HG03066 (cell line): ENCODE data around the gene LRRC34.

Experiments used
- ATAC-seq: cut with Tn5 transposase; IDR thresholded peaks from one replicate; pipeline ENCODE4 v1.9.1; 2021; ENCODE audit warnings: low read depth; ENCODE audit not compliant: unreplicated experiment

Gene LRRC34, protein sequence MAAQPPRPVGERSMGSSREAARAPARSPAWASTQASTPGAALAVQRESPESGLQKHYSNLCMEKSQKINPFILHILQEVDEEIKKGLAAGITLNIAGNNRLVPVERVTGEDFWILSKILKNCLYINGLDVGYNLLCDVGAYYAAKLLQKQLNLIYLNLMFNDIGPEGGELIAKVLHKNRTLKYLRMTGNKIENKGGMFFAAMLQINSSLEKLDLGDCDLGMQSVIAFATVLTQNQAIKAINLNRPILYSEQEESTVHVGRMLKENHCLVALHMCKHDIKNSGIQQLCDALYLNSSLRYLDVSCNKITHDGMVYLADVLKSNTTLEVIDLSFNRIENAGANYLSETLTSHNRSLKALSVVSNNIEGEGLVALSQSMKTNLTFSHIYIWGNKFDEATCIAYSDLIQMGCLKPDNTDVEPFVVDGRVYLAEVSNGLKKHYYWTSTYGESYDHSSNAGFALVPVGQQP

DNA sequence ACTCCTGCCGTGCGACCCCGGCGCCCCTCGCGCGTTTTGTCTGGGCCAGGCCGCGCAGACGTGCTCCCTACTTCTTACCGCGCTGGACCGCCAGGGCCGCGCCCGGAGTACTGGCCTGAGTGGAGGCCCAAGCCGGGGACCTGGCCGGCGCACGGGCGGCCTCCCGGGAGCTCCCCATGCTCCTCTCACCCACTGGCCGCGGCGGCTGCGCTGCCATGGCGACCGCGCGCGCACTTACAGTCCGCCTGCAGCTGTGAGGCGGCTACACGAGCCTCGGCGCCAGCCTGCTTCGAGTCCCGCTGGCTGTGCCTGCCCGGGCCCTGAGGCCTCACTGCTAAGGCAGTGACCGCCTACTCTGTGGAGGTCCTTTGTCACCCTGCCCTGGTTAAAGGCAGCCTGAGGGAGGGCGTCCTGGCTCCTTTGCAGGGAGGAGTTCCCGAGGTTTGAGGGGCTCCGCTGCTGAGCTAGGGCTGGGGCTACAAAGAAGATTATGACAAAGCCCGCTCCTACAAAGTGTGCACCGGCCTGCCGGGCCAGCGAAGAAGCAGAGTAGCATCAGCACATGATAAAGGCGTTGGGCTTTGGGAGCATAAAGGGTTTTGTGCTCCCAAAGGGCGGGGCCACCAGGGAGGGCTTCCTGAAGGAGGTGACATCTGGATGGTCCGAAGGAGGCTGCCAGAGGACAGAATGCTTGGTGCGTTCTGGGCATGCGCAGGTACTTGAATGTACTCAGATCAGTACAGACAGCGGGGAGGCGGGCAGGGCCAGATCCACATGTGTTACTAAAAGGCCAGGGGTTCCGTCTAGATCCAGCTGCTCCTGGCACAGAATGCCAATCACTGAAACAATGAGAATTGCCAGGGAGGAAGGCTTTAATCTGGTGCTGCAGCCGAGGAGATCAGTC, at the start of gene LRRC34, which contains the start of gene LRRIQ4:
Gene LRRC34 (minus strand): TSS at position 573 of the 904 bp plus-strand sequence. CDS start 356 bp downstream, at position 217.
Gene LRRIQ4 (plus strand): TSS at position 539 of the 904 bp plus-strand sequence. CDS start 9,052 bp downstream, outside the sequence.
- peak; percentile 61 for ATAC-seq

DNA sequence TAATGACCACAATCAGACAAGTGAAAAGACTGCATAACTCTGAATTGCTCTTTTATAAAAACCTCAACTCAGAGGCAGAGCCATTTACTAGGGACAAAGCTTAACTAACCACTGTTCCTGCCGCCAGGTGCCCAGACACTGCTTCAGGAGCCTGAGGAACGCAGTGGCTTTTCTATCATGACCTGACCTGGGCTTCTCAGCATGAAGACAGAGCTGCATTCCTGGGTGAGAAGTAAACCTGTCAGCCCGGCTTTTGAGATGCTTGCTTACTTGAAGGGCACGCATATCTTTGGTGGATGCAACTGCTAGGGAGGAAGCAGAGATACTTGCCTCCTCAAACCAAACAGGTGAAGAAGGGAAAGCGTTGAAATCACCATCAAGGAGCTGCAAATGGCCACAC, 49.2 kb upstream of the LRRC34 start:
- no peak for ATAC-seq

DNA sequence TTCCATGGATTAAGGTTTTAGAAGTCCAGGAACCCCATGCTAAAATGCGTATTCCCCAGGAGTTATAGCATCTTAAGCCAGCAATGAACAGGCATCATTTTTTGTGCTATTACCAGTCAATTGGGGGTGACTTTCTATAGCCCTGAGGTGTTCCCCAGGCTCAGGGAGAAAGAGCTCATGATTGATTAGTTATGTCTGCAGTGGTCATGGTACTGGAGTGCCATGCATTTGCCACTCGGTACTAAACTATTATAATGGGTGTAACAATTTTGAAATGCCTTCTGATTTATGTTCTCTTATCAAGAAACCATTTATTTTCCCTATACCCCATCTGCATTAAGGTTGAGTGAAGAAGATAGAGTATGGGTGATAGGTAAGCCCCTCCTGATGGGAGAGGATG, 45.1 kb upstream of the LRRC34 start:
- no peak for ATAC-seq

DNA sequence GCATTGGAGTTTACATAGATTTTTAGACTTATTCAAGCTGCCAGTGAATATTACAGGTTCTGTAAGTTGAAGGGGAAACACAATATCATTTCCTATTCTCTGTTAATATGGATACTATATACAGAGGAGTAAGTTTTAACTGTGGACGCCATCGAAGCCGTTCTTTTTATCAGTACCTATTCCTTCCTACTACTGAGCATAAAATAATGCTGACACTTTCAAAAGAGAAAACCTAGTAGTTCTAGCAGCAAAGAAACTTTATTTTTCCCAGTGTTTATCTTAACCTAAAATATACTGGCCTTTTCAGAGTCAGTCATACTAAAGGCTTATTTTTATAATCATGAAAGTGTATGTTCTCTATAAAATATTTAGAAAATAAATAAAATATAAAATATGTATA, 42.8 kb upstream of the LRRC34 start:
- no peak for ATAC-seq

DNA sequence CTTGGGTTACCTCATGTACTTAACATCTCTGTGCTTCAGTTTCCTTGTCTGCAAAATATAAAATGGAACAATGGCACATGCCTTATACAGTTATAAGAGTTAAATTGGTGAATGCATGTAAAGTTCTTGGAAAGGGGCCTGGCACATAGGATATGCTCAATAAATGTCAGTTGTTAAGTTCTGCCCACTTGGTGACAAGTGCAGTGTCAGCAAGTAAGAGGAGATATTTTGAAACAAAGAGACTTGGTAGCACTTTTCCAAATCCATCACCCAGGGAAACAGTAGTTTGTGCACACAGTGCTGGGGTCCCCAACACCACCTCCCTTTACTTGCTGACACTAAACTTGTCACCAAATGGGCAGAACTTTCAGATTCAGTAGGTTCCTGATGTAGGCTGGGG, 37.9 kb upstream of the LRRC34 start:
- no peak for ATAC-seq

DNA sequence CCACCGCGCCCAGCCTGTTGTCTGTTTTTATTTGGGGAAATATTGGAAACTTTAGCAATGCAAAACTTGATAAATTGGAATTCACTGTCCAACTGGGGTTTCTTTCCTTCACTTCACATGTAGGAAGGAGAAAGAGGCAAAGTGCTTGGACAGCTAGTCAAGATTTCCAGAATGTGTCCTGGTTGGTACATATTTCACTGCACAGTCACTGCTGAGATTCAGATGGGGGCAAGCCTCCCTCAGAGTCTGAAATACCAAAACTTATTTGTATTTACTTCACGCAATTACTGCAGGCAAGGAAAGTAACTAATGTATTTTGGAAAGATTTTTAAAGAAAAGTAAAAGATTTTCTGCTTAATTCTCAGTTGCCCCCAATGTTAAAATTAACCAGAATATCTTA, 36.0 kb upstream of the LRRC34 start:
- ATAC-seq, result no peak

DNA sequence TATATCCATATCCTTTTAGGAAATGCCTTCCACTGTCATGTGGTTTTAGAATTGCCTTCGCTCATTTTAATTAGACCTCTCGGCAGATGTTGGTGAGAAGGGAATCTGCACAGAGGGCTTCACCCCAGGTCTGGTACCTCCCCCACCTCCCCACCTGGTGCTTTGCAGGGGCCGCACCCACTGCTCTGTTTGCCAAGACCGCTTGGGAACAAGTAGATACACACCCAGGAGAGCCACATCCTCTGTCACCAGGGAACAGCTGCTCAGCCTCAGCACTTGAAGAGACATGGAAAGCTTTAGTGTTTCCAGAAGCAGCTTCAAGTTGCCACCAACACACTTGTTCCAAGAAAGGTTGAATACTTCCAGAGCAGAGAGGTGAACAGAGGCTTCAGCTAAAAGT, 35.2 kb upstream of the LRRC34 start:
- ATAC-seq, result no peak

DNA sequence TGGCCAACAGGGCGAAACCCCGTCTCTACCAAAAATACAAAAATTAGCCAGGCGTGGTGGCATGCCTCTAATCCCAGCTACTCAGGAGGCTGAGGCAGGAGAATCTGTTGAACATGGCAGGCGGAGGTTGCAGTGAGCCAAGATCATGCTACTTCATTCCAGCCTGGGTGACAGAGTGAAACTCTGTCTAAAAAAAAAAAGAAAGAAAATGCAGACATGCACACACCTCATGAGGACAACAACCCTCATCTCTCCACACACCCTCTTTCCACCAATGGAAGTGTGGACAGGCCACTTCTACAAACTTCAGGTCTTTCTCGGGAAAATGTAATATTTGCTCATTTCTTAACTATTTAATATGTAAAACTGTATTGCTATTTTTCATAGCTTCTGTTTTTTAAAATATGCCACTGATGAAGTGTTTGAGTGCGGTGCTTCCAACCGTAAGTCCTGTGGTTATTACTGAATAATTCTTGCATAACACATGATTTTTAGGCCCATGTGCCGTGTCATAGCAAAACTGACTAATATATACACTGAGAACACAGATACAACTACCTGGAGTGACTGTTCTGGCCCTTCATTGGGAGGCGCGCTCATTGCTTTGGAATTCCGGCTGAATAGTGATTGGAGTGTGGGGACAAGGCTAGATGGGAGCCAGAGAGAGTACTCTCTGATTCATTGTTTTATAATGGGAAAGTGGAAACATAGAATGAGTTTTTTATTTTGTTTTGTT, 33.9 kb upstream of the LRRC34 start:
- ATAC-seq, result peak; percentile 97

DNA sequence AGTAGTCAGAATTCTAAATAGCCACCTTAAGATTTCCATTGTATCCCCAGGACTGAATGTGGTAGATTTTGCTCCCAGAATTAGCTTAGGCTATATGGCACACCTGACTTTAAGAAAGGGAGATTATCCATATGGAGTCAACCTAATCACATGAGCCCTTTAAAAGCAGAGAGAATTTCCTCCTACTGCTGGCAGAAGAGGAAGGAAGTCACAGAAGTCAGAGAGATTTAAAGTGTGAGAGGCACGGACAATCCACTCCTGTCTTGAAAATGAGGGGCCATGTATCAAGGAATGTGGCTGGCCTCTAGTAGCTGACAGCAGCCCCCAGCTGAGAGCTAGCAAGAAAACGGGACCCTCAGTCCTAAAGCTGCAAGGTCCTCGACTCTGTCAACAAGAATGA, 30.3 kb upstream of the LRRC34 start:
- no peak for ATAC-seq

DNA sequence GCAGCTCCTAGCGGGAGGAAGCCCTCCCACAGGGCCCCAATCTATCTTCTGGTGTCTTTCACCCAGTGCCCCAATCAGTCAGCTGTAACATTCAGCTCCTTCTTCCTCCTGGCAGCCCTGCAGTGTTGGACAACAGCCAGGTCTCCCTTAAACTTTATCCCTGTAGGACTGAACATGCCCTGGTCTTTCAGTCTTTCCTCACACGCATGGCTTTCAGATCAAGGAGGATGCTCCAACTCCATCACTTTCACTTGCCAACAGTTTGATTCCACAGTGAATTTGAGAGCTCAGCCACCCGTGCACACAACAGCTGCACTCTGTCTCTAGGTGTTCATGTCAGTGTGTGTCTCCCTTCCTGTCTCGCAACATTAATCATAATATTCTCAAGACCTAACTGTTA, 28.5 kb upstream of the LRRC34 start:
- ATAC-seq, result peak; percentile 76

DNA sequence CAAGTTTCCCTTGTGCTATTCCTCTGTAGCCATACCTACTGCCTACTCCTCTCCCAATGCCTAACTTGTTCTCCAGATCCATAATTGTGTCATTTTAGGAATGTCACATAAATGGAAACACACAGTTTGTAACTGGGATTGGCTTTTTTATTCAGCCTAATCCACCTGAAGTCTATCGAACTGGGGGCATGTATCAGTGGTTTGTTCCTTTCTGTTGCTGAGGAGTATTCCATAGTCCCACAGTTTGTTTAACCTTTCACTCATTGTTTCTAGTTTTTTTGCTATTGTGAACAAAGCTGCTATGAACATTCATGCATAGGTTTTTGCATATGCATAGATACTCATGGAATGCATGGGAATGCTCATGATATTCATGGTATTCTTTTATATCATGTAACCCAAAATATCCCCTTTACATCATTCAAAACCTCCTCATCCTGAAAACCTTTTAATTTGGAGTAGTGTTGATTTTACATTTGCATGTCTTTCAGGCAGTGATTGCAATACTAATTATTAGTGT, 25.9 kb upstream of the LRRC34 start:
- no peak for ATAC-seq

DNA sequence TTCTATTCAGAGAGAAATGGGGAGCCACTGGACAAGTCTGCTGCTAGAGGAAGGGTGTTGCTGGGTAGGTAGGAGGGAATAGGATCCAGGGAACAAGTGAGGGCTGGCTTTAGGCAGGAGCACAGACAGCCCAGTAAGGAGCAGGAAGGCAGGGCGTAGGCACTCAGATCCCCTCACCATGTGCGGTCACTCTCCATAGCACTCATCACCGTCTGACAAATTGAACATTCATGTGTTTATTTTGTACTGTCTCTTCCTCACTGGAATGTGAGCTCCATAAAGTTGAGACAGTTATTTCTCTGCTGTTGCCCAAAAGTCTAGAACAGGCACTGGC, 24.2 kb upstream of the LRRC34 start:
- ATAC-seq, result no peak

DNA sequence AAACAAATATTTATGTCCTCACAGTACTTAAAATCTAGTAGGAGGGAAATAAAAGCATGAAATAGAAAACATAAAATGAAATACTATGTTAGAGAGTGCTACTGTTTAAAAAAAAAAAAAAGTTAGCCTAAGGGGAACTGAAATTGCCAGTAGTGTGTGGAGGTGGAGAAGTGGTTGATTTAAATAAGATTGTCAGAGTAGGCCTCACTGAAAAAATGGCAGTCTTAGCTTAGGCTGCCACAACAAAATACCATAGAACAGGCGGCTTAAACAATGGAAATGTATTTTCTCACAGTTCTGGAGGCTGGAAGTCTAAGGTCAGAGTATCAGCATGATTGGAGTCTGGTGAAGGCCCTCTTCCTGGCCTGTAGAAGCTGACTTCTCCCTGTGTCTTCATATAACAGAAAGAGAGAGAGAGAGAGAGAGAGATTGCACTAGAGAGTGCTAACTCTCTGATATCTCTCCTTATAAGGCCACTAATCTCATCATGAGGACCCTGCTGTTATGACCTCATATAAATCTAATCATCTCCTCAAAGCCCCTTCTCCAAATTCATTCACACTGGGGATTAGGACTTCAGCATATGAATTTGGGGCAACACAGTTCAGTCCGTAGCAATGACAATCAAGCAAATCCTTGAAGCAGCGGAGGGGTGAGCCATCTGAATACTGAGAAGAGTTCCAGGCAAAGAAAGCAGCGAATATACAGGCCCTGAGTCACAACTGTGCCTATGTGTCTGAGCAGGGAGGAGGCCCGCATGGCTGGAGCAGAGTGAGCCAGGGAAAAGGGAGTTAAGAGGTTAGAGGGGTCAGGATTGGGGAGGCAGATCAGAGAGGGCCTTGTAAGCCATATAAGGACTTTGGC, 23.6 kb upstream of the LRRC34 start:
- peak; percentile 93 for ATAC-seq

DNA sequence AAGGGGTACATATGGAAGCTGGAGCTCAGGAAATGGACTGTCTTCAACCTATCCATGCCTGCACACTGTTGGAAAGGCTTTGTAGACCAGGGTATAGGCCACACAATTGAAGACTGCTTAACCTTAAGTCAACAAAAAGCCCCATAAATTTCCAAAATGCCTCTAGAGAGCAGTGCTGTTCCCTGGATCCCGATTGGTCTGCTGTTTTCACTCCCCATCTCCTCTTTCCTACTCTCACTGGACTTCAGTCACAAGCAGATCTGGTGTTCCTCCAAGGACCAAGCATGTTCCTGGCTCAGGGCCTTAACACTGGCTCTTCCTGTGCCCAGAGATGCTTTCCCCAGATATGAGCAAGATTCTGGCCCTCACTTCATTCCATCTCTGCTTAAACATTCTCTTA, 22.8 kb upstream of the LRRC34 start:
- no peak for ATAC-seq

DNA sequence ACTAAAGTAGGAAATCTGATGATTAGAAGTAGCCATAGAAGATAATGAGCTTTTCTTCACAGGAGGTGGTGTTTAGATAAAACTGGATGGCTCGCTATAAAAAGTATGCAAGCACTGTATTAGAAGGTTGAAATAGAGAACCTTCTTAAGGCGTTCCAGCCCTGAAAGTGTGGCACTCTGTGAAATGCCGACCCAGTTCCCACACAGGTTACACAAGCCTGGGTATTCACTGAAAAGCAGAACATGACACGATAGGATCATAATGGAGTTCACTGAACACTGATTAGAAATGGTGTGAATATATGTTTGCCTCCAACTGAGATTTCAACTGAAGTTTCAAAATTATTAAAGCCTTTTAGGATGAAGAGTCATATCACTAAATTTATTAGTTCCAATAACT, 15.0 kb upstream of the LRRC34 start:
- ATAC-seq, result no peak

DNA sequence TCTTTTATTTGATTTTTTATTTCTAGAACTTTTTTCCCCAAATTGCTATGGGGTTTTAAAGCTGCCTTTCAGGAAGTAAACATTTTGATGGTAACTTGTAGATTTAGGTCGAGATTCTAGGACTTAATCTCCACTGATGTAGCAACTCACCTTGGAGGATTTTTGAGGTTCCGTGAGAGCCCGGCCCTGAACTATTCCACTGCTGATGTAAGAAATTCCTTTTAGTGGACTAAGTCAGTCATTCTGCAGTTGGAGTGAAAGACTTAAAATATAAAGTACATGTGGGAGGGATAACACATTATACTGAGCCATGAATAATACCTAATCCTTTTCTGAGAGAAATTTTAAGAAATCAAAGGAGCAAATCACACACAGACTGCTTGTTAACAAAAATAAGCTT, 12.6 kb upstream of the LRRC34 start:
- ATAC-seq, result no peak

DNA sequence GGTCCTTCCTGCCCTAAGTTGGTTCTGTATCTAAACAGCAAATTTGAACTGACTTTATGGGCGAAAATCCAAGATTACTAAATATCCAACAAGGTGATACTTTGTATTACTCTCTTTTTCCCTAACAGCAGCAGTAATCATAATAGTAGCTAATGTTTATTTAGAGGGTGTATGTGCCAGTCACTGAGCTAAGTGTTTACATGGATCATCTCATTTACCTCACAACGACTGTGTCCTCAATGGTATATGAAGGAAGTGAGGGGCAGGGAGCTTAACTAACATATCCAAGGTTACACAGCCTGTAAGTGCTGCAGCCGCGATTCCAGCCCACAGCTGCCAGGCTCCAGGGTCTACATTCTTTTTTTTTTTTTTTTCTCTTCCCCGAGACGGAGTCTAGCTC, 10.3 kb upstream of the LRRC34 start:
- ATAC-seq, result no peak

DNA sequence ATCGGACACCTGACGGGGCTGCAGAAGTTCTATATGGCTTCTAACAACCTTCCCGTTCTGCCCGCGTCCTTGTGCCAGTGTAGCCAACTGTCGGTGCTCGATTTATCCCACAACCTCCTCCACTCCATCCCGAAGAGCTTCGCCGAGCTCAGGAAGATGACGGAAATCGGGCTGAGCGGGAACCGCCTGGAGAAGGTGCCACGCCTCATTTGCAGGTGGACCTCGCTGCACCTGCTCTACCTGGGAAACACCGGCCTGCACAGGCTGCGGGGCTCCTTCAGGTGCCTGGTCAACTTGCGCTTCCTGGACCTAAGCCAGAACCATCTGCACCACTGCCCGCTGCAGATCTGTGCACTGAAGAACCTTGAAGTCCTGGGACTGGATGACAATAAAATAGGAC, 9.8 kb upstream of the LRRC34 start:
- no peak for ATAC-seq

DNA sequence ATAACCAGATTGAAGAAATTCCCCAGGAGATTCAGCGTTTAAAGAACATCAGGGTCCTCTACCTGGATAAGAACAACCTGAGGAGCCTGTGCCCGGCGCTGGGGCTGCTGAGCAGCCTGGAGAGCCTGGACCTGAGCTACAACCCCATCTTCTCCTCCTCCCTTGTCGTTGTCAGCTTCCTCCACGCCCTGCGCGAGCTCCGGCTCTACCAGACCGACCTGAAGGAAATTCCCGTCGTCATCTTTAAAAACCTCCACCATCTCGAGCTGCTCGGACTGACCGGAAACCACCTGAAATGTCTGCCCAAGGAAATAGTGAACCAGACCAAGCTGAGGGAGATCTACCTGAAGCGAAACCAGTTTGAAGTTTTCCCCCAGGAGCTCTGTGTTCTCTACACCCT, 9.4 kb upstream of the LRRC34 start:
- no peak for ATAC-seq

DNA sequence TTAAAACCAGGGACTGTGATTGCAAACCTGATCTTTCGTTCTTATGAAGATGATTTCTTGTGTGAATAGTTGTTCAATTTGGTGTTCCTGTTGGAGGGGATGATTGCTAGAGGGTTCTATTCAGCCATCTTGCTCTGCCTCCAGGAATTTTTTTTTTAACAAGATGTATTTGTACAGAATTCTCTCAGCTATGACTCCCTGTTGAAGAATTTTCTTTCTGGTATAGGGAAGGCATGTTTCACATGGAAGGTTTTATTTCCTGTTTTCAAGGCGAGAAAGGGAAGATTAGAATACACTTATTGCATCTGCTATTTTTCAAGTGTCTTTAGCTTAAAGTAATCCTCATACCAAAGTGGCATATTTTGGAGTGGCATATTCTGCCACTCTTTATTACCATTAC, 5.6 kb upstream of the LRRC34 start:
- ATAC-seq, result no peak
